ENCODE results near the gene DDO. TPM values are rescaled to one million over a fixed set of nuclear protein-coding genes. Genes with fewer than 3 reads are reported as not detected.

Gene DDO
- total RNA-seq, 2 experiments from 2014 or later, result not detected

DNA sequence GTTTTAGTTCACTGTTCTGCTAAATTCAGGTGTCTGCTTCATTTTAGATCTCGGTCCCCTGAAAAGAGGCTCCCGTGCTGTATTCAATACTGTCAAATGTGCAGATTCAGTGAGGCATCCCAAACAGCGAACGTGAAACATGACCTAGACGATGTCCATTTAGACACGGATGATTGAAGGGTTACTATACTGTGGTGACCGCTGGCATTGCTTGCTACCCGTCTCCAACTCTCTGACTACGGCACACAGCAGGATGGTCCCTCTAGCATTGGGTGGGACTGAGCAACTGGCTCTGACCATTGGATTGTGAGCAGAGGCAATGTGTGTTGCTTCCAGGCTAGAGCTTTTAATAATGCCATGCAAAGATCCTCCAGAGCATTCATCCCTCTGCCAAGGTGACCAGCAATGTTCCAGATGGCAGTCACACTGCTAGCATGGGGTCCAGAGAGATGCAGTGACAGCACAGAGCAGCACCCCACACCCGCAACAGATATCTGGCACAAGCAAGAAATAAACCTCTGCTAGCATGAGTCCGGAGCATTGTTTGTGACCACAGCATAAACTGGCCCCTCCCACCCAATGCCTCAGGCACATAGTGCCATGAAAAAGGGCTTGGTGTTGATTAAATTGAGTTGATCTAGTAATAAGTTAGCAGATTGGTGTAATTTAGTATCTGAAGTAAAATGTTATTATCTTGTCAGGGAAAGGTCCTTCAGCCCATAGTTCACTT lies 66.2 kb downstream of the DDO start:
- H3K4me1 Mint-ChIP-seq (ENCODE audit: low read depth), result no peaks in the 10 kb centered on the region
- ATAC-seq (ENCODE audit: poor library complexity), result no peak

DNA sequence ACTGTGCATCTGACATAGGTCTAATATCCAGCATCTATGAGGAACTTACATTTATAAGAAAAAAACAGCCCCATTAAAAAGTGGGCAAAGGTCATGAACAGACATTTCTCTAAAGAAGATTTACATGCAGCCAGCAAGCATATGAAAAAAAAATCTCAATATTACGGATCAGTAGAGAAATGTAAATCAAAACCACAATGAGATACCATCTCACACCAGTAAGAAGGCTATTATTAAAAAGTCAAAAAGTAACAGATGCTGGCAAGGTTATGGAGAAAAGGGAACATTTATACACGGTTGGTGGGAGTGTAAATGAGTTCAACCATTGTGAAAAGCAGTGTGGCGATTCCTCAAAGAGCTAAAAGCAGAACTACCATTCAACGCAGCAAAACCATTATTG lies 70.3 kb downstream of the DDO start:
- Histone ChIP-seq H3K9me3 (ENCODE audit: control insufficient read depth in 1 of 2, insufficient read depth in 1 of 2, low read length in 2 of 2) (no peaks in the 10 kb centered on the region), H3K4me1 (ENCODE audit: insufficient read depth, low read length) (no peaks in the 10 kb centered on the region), H3K27me3 (ENCODE audit: control insufficient read depth in 1 of 2, insufficient read depth in 2 of 2, low read length in 2 of 2) (no peaks in the 10 kb centered on the region), H3K36me3 (ENCODE audit: insufficient read depth, low read length) (no peaks in the 10 kb centered on the region), H3K4me3 (ENCODE audit: low read length) (no peak overlapping the region), H3K27ac (ENCODE audit: low read depth in 1 of 2, low read length in 2 of 2) (no peak overlapping the region)
- Mint-ChIP-seq H3K9me3 (no peaks in the 10 kb centered on the region), H3K4me1 (ENCODE audit: low read depth) (no peaks in the 10 kb centered on the region), H3K4me3 (no peak overlapping the region), H3K36me3 (ENCODE audit: low read depth) (no peaks in the 10 kb centered on the region), H3K27me3 (no peaks in the 10 kb centered on the region), H3K27ac (no peak overlapping the region)
- intact Hi-C loops (cut with DNase I, micrococcal nuclease), result no loop called here
- TF ChIP-seq, protein P1, sequence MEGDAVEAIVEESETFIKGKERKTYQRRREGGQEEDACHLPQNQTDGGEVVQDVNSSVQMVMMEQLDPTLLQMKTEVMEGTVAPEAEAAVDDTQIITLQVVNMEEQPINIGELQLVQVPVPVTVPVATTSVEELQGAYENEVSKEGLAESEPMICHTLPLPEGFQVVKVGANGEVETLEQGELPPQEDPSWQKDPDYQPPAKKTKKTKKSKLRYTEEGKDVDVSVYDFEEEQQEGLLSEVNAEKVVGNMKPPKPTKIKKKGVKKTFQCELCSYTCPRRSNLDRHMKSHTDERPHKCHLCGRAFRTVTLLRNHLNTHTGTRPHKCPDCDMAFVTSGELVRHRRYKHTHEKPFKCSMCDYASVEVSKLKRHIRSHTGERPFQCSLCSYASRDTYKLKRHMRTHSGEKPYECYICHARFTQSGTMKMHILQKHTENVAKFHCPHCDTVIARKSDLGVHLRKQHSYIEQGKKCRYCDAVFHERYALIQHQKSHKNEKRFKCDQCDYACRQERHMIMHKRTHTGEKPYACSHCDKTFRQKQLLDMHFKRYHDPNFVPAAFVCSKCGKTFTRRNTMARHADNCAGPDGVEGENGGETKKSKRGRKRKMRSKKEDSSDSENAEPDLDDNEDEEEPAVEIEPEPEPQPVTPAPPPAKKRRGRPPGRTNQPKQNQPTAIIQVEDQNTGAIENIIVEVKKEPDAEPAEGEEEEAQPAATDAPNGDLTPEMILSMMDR (IDR thresholded peaks at IDR 0.05), result no peak
- CTCF ChIA-PET, result no interaction called here
- DNase-seq (no peak), ATAC-seq (ENCODE audit: poor library complexity) (no peak)
- POLR2A ChIA-PET, result no interaction called here

More for the DNA sequence above, 66.2 kb downstream of the DDO start:
- Histone ChIP-seq H3K4me3 (ENCODE audit: low read length) (no peak overlapping the region), H3K36me3 (ENCODE audit: insufficient read depth, low read length) (no peaks in the 10 kb centered on the region), H3K4me1 (ENCODE audit: insufficient read depth, low read length) (no peaks in the 10 kb centered on the region), H3K9me3 (ENCODE audit: control insufficient read depth in 1 of 2, insufficient read depth in 1 of 2, low read length in 2 of 2) (no peaks in the 10 kb centered on the region), H3K27ac (ENCODE audit: low read depth in 1 of 2, low read length in 2 of 2) (no peak overlapping the region), H3K27me3 (ENCODE audit: control insufficient read depth in 1 of 2, insufficient read depth in 2 of 2, low read length in 2 of 2) (no peaks in the 10 kb centered on the region)
- Mint-ChIP-seq H3K27ac (no peak overlapping the region), H3K27me3 (no peaks in the 10 kb centered on the region), H3K9me3 (no peaks in the 10 kb centered on the region), H3K36me3 (ENCODE audit: low read depth) (no peaks in the 10 kb centered on the region), H3K4me3 (no peak overlapping the region)
- DNase-seq, result no peak
- POLR2A ChIA-PET, result no interaction called here
- intact Hi-C loops (cut with DNase I, micrococcal nuclease), result no loop called here
- TF ChIP-seq, protein P1 (IDR thresholded peaks at IDR 0.05), result no peak
- CTCF ChIA-PET, result no interaction called here

DNA sequence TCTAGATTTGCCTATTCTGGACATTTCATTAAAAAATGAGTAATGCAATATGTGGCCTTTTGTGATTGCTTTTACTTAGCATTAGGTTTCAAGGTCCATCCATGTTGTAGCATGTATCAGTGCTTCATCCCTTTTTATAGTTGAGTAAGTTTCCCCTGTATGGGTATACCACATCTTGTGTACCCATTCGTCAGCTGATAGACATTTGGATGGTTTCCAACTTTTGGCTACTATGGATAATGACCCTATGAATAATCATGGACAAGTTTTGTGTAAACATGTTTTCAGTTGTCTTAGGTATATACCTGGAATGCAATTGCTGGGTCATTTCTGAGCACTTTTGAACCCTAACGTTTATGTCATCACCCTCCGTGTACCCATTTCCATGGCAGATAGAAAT lies 72.6 kb downstream of the DDO start:
- H3K4me3 ChIP-seq (ENCODE audit: low read length), result no peak overlapping the region
- Mint-ChIP-seq H3K27ac (no peak overlapping the region), H3K9me3 (no peaks in the 10 kb centered on the region), H3K4me3 (no peak overlapping the region), H3K36me3 (ENCODE audit: low read depth) (no peaks in the 10 kb centered on the region), H3K4me1 (ENCODE audit: low read depth) (no peaks in the 10 kb centered on the region), H3K27me3 (no peaks in the 10 kb centered on the region)
- H3K4me1 ChIP-seq (ENCODE audit: insufficient read depth, low read length), result no peaks in the 10 kb centered on the region
- CTCF ChIA-PET, result no interaction called here
- no peaks in the 10 kb centered on the region for H3K9me3 ChIP-seq (ENCODE audit: control insufficient read depth in 1 of 2, insufficient read depth in 1 of 2, low read length in 2 of 2)
- intact Hi-C loops (cut with DNase I, micrococcal nuclease), result no loop called here
- POLR2A ChIA-PET, result no interaction called here
- ATAC-seq (ENCODE audit: poor library complexity) (no peak), DNase-seq (no peak)
- H3K27me3 ChIP-seq (ENCODE audit: control insufficient read depth in 1 of 2, insufficient read depth in 2 of 2, low read length in 2 of 2), result no peaks in the 10 kb centered on the region
- TF ChIP-seq, protein P1 (IDR thresholded peaks at IDR 0.05), result no peak
- H3K27ac ChIP-seq (ENCODE audit: low read depth in 1 of 2, low read length in 2 of 2), result no peak overlapping the region
- H3K36me3 ChIP-seq (ENCODE audit: insufficient read depth, low read length), result no peaks in the 10 kb centered on the region

Other genes with a start within 250 kb of the DDO start
- gene WASF1, start 235.9 kb downstream of the DDO start, total RNA-seq, result under 1 TPM; 0.19 to 0.22 TPM
- 10 to 100 TPM; 26.0 to 29.5 TPM for gene CDC40, start 235.1 kb downstream of the DDO start, total RNA-seq
- not detected for gene METTL24, start 57.2 kb downstream of the DDO start, total RNA-seq
- gene SLC22A16, start 61.0 kb upstream of the DDO start, total RNA-seq, result not detected

All from CD4-positive, alpha-beta T cell (primary cell).